HepG2 (cell line): ENCODE data around the gene SLC16A2. TPM values are rescaled to one million over a fixed set of nuclear protein-coding genes. Genes with fewer than 3 reads are reported as not detected.

Experiments used
- ATAC-seq: fragments of 200-7000 bp; cut with Tn5 transposase; 3 replicates; pipeline ENCODE4 v1.9.1; 2020; ENCODE audit warnings: mild to moderate bottlenecking, moderate library complexity
- BruUV-seq: library from RNA; stranded (reverse); fragments of 400-500 nt; replicated peaks from 2 replicates; lab custom pipeline; 2021; lab: Mats Ljungman, UMichigan
- CTCF ChIA-PET: fragments of 300-600 bp; formaldehyde crosslinking; extraction: SDS; loops from one replicate; lab custom pipeline; 2021; ENCODE audit warnings: low total read pairs, inconsistent platforms, low intra/inter-chr PET ratio; lab: Yijun Ruan, JAX
- POLR2A ChIA-PET: fragments of 350-600 bp; sonication (Branson Sonifier 250); formaldehyde crosslinking; loops from one replicate; lab custom pipeline; 2020; ENCODE audit warnings: antibody characterized with exemption, inconsistent platforms; lab: Yijun Ruan, JAX
- DNase-seq: peaks from one replicate; pipeline ENCODE4 v3.0.0-alpha.2; 2015; ENCODE audit warnings: low spot score
- FAIRE-seq: peaks from 3 replicates; lab custom pipeline; 2011; peaks lifted over from hg19 to GRCh38; lab: Jason Lieb, UNC
- H2AFZ ChIP-seq: one replicate; pipeline ENCODE4 v1.6.1; 2011; ENCODE audit warnings: low read length, inconsistent platforms
- H3K27ac ChIP-seq: fragments of 300-600 bp; 3 replicates; pipeline ENCODE4 v1.8.0; 2011; ENCODE audit warnings: mixed run types, mild to moderate bottlenecking, mixed read lengths, low read length, inconsistent platforms; ENCODE audit not compliant: insufficient read depth; ENCODE audit errors: extremely low read length
- H3K27me3 ChIP-seq, 2 experiments: fragments of 200-600 bp in 1 of 2; 2 replicates in 1 of 2; 3 replicates in 1 of 2; pipeline versions ENCODE4 v1.6.0 to v1.8.0; 2011; ENCODE audit warnings: low read length in 2 of 2, mild to moderate bottlenecking in 2 of 2, moderate library complexity in 2 of 2, inconsistent platforms in 1 of 2; ENCODE audit not compliant: insufficient read depth in 2 of 2, control insufficient read depth in 1 of 2
- H3K36me3 ChIP-seq, 2 experiments: fragments of 200-600 bp in 1 of 2; replicated peaks in 1 of 2; 2 replicates in 1 of 2; 3 replicates in 1 of 2; pipeline versions ENCODE4 v1.5.1 to v1.8.0; 2011; ENCODE audit warnings: low read length in 2 of 2, inconsistent platforms in 1 of 2; ENCODE audit not compliant: insufficient read depth in 2 of 2, control insufficient read depth in 1 of 2
- H3K4me1 ChIP-seq: 2 replicates; pipeline ENCODE4 v1.5.1; 2012; ENCODE audit warnings: low read length, inconsistent platforms; ENCODE audit not compliant: insufficient read depth
- H3K4me2 ChIP-seq: 2 replicates; pipeline ENCODE4 v1.6.0; 2011; ENCODE audit warnings: low read depth, low read length, inconsistent platforms
- H3K4me3 ChIP-seq, 3 experiments: fragments of 200-600 bp in 1 of 3; sonication (generic), shearing (Covaris generic) in 1 of 3; replicated peaks in 1 of 3; 2 replicates each; pipeline ENCODE4 v1.5.1; 2011 to 2016; ENCODE audit warnings: low read length in 3 of 3, inconsistent platforms in 2 of 3, low read depth in 2 of 3, mild to moderate bottlenecking in 2 of 3, control low read depth in 1 of 3, mixed read lengths in 1 of 3; ENCODE audit not compliant: insufficient read depth in 1 of 3
- H3K79me2 ChIP-seq: one replicate; pipeline ENCODE4 v1.6.1; 2011; ENCODE audit warnings: low read length, inconsistent platforms; ENCODE audit not compliant: insufficient read depth
- H3K9ac ChIP-seq: 2 replicates; pipeline ENCODE4 v1.6.0; 2011; ENCODE audit warnings: mild to moderate bottlenecking, low read depth, low read length, inconsistent platforms; ENCODE audit not compliant: insufficient read depth
- H3K9me3 ChIP-seq: 2 replicates; pipeline ENCODE4 v1.5.1; 2012; ENCODE audit warnings: mild to moderate bottlenecking, low read length
- H4K20me1 ChIP-seq: 2 replicates; pipeline ENCODE4 v1.6.0; 2011; ENCODE audit warnings: inconsistent platforms, mild to moderate bottlenecking, low read length, moderate library complexity; ENCODE audit not compliant: insufficient read depth
- DNMT3B ChIP-seq: conservative IDR thresholded peaks from 2 replicates; pipeline ENCODE4 v1.6.1; 2016; ENCODE audit warnings: missing biosample characterization, control low read depth
- FOSL1 ChIP-seq: sonication (generic); formaldehyde crosslinking; IDR thresholded peaks from 2 replicates; pipeline ENCODE4 v1.9.0; 2021; ENCODE audit warnings: missing genetic modification reagents, borderline replicate concordance
- HNRNPK ChIP-seq: fragments of 200-400 bp; formaldehyde crosslinking; IDR thresholded peaks from 2 replicates; pipeline ENCODE4 v1.6.1; 2018; ENCODE audit warnings: low read length, low read depth, moderate library complexity, mild to moderate bottlenecking; ENCODE audit not compliant: poor library complexity, severe bottlenecking
- NCOA1 ChIP-seq: sonication (generic); formaldehyde crosslinking; IDR thresholded peaks from 2 replicates; pipeline ENCODE4 v1.9.0; 2021; ENCODE audit warnings: missing genetic modification reagents
- POLR2AphosphoS5 ChIP-seq: IDR thresholded peaks from 2 replicates; pipeline ENCODE4 v1.6.1; 2012; ENCODE audit warnings: low read depth, low read length
- ZNF121 ChIP-seq: sonication (generic); formaldehyde crosslinking; IDR thresholded peaks from 2 replicates; pipeline ENCODE4 v1.5.0; 2020; ENCODE audit warnings: mild to moderate bottlenecking, missing genetic modification reagents
- ZNF724P ChIP-seq: sonication (generic); formaldehyde crosslinking; IDR thresholded peaks from 2 replicates; pipeline ENCODE4 v1.8.0; 2022; ENCODE audit warnings: missing genetic modification reagents, borderline replicate concordance
- WGBS: methylation state at CpG from one replicate; pipeline ENCODE4 v1.1.6; 2017; ENCODE audit warnings: low lambda C conversion rate; 5-methylcytosine and 5-hydroxymethylcytosine counted together
- in situ Hi-C: cut with HindIII; loops from 2 replicates; pipeline ENCODE4 v1.10.0; 2017; ENCODE audit warnings: low pct_unique_long_range_greater_than_20kb; ENCODE audit not compliant: extremely low pct_ligation_motif_present
- intact Hi-C: fragments of 100-400 bp; cut with micrococcal nuclease; formaldehyde crosslinking; loops from one replicate; pipeline ENCODE4 v1.10.0; 2022; ENCODE audit not compliant: unreplicated experiment
- polyA plus RNA-seq, 8 experiments: library from polyadenylated mRNA; depleted of rRNA in 3 of 8; stranded (reverse) in 7 of 8; unstranded in 1 of 8; fragments of >200 nt; fragmentation: Illumina TruSeq in 4 of 8; extraction: Trizol in 4 of 8; gene quantifications; 2 replicates each; pipeline versions ENCODE4 v1.2.1 to v1.2.3, GENCODE V29; 2011 to 2016; ENCODE audit warnings: low read depth in 4 of 8, missing spikeins in 1 of 8, mixed read lengths in 1 of 8; ENCODE audit not compliant: insufficient read depth in 1 of 8
- total RNA-seq, 5 experiments: library from RNA; depleted of rRNA; stranded (reverse); fragments of >200 nt; fragmentation: Illumina TruSeq; extraction: Trizol; gene quantifications; 2 replicates each; pipeline ENCODE4 v1.2.3, GENCODE V29; 2016; ENCODE audit warnings: low read depth in 1 of 5
- TF ChIP-seq, protein P1 (sequence below): sonication (generic); formaldehyde crosslinking; IDR thresholded peaks from 2 replicates; pipeline ENCODE4 v1.4.0; 2020; ENCODE audit warnings: missing genetic modification reagents, borderline replicate concordance
- TF ChIP-seq, protein P2 (sequence below): IDR thresholded peaks from 2 replicates; pipeline ENCODE4 v1.6.1; 2016; ENCODE audit warnings: mild to moderate bottlenecking
- TF ChIP-seq, protein P3 (sequence below): sonication (generic); formaldehyde crosslinking; IDR thresholded peaks from 2 replicates; pipeline ENCODE4 v1.4.0; 2020; ENCODE audit warnings: missing genetic modification reagents
- TF ChIP-seq, protein P4 (sequence below): sonication (generic); formaldehyde crosslinking; IDR thresholded peaks from 2 replicates; pipeline ENCODE4 v1.4.0; 2020; ENCODE audit warnings: mild to moderate bottlenecking, missing genetic modification reagents, borderline replicate concordance

Gene SLC16A2
- total and polyA plus RNA-seq, 2 of the 13 experiments (the other 11 are each of a cell fraction or from before 2014, with no cell fraction given) = 0.07 to 0.08 TPM

DNA sequence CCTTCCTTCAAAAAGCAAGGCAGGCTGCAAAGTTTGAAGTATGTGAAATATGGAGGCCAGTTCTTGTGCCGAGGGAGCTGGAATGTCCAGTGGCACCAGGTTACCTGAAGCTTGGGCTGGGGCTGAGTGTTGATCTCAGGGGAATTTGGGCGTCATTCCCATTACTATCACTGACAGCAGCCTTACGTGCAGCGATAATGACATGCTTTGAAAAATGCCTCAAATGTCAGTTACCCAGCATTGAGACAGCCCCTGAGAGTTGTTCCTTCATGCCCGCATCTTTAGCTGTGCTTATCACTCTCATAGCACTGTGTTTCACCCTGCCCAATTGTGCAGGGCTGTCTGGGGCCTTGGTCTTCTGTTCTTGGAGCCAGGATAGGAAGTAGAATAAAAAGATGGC lies 27.4 kb downstream of the SLC16A2 start (continued):
- TF ChIP-seq, protein P1, sequence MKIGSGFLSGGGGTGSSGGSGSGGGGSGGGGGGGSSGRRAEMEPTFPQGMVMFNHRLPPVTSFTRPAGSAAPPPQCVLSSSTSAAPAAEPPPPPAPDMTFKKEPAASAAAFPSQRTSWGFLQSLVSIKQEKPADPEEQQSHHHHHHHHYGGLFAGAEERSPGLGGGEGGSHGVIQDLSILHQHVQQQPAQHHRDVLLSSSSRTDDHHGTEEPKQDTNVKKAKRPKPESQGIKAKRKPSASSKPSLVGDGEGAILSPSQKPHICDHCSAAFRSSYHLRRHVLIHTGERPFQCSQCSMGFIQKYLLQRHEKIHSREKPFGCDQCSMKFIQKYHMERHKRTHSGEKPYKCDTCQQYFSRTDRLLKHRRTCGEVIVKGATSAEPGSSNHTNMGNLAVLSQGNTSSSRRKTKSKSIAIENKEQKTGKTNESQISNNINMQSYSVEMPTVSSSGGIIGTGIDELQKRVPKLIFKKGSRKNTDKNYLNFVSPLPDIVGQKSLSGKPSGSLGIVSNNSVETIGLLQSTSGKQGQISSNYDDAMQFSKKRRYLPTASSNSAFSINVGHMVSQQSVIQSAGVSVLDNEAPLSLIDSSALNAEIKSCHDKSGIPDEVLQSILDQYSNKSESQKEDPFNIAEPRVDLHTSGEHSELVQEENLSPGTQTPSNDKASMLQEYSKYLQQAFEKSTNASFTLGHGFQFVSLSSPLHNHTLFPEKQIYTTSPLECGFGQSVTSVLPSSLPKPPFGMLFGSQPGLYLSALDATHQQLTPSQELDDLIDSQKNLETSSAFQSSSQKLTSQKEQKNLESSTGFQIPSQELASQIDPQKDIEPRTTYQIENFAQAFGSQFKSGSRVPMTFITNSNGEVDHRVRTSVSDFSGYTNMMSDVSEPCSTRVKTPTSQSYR (CRISPR knock-in tag) = no peak
- TF ChIP-seq NCOA1 (CRISPR knock-in tag) = no peak
- no peak for TF ChIP-seq FOSL1 (CRISPR knock-in tag)

DNA sequence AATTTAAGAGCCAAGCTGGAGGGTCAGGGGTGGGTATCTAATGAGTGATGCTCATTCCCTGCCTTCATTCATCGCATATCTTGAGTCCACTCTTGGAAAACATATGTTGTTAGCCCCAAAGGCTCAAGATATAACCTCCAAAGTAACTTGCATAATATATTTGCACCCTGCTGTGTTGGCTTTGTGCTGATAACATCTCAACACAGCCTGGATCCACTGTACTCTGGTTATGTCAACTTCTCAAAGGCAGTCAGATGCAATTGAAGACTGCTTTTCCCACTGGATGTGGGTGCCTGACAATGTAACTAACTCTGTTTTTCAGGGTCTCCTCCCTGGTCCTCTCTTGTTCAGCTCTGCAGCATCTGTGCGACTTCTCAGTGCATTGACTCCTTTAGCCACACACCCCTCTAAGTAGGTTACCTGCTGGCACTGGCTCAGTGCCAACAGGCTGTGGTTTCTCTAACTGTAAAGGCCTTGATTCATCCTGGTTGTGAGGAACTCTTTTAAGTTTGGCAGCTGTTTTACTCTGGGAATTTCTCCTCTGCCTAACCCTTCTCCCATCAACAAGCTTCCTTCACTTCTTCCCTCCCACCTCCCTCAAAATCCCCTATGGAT lies 28.1 kb downstream of the SLC16A2 start:
- no TSS peak for BruUV-seq
- Histone ChIP-seq H2AFZ (no peak overlapping the region), H3K4me1 (no peaks in the 10 kb centered on the region), H3K9ac (no peak overlapping the region), H3K27ac (no peak overlapping the region), H3K9me3 (no peaks in the 10 kb centered on the region), H3K79me2 (no peaks in the 10 kb centered on the region), H4K20me1 (no peaks in the 10 kb centered on the region), H3K4me3 (no peak overlapping the region), H3K27me3 (no peaks in the 10 kb centered on the region), H3K36me3 (no peaks in the 10 kb centered on the region), H3K4me2 (no peak overlapping the region)
- in situ Hi-C loops (no loop called here), intact Hi-C loops (no loop called here)
- FAIRE-seq (no peak), DNase-seq (no peak), ATAC-seq (no peak)
- ChIA-PET CTCF (no interaction called here), POLR2A (no interaction called here)
- WGBS = 0% methylated on average over 1 of the region's 2 CpGs
- TF ChIP-seq, protein P2, sequence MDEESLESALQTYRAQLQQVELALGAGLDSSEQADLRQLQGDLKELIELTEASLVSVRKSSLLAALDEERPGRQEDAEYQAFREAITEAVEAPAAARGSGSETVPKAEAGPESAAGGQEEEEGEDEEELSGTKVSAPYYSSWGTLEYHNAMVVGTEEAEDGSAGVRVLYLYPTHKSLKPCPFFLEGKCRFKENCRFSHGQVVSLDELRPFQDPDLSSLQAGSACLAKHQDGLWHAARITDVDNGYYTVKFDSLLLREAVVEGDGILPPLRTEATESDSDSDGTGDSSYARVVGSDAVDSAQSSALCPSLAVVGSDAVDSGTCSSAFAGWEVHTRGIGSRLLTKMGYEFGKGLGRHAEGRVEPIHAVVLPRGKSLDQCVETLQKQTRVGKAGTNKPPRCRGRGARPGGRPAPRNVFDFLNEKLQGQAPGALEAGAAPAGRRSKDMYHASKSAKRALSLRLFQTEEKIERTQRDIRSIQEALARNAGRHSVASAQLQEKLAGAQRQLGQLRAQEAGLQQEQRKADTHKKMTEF (CRISPR knock-in tag) = no peak
- TF ChIP-seq, protein P3, sequence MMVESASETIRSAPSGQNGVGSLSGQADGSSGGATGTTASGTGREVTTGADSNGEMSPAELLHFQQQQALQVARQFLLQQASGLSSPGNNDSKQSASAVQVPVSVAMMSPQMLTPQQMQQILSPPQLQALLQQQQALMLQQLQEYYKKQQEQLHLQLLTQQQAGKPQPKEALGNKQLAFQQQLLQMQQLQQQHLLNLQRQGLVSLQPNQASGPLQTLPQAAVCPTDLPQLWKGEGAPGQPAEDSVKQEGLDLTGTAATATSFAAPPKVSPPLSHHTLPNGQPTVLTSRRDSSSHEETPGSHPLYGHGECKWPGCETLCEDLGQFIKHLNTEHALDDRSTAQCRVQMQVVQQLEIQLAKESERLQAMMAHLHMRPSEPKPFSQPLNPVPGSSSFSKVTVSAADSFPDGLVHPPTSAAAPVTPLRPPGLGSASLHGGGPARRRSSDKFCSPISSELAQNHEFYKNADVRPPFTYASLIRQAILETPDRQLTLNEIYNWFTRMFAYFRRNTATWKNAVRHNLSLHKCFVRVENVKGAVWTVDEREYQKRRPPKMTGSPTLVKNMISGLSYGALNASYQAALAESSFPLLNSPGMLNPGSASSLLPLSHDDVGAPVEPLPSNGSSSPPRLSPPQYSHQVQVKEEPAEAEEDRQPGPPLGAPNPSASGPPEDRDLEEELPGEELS (CRISPR knock-in tag) = no peak
- no peak for TF ChIP-seq ZNF121
- TF ChIP-seq HNRNPK = no peak
- TF ChIP-seq, protein P4, sequence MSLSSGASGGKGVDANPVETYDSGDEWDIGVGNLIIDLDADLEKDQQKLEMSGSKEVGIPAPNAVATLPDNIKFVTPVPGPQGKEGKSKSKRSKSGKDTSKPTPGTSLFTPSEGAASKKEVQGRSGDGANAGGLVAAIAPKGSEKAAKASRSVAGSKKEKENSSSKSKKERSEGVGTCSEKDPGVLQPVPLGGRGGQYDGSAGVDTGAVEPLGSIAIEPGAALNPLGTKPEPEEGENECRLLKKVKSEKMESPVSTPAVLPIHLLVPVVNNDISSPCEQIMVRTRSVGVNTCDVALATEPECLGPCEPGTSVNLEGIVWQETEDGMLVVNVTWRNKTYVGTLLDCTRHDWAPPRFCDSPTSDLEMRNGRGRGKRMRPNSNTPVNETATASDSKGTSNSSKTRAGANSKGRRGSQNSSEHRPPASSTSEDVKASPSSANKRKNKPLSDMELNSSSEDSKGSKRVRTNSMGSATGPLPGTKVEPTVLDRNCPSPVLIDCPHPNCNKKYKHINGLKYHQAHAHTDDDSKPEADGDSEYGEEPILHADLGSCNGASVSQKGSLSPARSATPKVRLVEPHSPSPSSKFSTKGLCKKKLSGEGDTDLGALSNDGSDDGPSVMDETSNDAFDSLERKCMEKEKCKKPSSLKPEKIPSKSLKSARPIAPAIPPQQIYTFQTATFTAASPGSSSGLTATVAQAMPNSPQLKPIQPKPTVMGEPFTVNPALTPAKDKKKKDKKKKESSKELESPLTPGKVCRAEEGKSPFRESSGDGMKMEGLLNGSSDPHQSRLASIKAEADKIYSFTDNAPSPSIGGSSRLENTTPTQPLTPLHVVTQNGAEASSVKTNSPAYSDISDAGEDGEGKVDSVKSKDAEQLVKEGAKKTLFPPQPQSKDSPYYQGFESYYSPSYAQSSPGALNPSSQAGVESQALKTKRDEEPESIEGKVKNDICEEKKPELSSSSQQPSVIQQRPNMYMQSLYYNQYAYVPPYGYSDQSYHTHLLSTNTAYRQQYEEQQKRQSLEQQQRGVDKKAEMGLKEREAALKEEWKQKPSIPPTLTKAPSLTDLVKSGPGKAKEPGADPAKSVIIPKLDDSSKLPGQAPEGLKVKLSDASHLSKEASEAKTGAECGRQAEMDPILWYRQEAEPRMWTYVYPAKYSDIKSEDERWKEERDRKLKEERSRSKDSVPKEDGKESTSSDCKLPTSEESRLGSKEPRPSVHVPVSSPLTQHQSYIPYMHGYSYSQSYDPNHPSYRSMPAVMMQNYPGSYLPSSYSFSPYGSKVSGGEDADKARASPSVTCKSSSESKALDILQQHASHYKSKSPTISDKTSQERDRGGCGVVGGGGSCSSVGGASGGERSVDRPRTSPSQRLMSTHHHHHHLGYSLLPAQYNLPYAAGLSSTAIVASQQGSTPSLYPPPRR (CRISPR knock-in tag) = no peak
- TF ChIP-seq DNMT3B (CRISPR knock-in tag) = no peak
- no peak for TF ChIP-seq POLR2AphosphoS5
- no peak for TF ChIP-seq ZNF724P (CRISPR knock-in tag)
